ENCODE results near the gene C2orf76.

DNA sequence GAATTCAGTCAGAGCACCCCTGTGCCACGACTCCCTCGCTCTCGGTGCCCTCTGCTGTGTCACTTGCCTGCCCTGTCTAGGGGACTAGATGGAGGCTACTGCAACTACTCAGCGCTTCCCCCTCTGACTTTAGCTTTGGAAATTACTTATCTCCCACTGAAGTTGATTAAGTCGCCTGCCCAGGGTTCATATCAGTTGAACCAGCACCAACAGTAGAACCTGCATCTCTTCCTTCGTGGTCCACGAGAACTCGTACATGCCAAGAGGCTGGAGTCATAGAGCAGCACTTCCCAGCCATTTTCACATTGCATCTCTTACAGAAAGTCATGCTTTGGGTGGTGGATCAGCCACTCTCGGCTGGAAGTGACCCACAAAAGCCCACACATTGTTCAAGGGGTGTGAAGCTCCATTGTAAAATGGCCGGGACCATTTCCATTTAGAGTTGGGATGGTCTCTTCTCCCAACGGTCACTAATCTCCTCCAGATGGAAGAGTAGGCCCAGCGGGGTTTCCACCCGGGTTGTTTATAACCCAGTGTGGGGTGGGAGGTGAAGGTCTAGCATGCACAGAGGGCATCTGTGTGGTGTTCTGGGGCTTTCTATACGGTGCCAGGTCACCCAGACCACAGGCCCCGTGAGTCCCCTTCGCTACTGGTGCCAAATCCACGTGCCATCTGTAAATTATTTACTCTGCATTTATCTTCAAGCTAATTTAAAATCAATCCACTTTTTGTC lies 105.0 kb downstream of the C2orf76 start:
- TF ChIP-seq POLR2A (IDR thresholded peaks at IDR 0.05) (no peak), POLR2AphosphoS5 (IDR thresholded peaks at IDR 0.05) (no peak)
- TF ChIP-seq, protein P1, sequence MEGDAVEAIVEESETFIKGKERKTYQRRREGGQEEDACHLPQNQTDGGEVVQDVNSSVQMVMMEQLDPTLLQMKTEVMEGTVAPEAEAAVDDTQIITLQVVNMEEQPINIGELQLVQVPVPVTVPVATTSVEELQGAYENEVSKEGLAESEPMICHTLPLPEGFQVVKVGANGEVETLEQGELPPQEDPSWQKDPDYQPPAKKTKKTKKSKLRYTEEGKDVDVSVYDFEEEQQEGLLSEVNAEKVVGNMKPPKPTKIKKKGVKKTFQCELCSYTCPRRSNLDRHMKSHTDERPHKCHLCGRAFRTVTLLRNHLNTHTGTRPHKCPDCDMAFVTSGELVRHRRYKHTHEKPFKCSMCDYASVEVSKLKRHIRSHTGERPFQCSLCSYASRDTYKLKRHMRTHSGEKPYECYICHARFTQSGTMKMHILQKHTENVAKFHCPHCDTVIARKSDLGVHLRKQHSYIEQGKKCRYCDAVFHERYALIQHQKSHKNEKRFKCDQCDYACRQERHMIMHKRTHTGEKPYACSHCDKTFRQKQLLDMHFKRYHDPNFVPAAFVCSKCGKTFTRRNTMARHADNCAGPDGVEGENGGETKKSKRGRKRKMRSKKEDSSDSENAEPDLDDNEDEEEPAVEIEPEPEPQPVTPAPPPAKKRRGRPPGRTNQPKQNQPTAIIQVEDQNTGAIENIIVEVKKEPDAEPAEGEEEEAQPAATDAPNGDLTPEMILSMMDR (IDR thresholded peaks at IDR 0.05), result no peak

Measured in prostate gland (tissue), 2 donors.